Fibroblast of mammary gland (primary cell): ENCODE results near the gene HOXA7.
A peak's percentile ranks its signal among the peaks of the same experiment; 100 is the strongest.

Experiments used
- DNase-seq: peaks from one replicate; pipeline ENCODE4 v3.0.0-alpha.2; 2010; ENCODE audit warnings: low read depth
- H3K4me3 ChIP-seq: 2 replicates; pipeline ENCODE4 v1.5.1; 2011; ENCODE audit warnings: low read depth, mild to moderate bottlenecking, low read length, moderate library complexity; ENCODE audit not compliant: control insufficient read depth
- TF ChIP-seq, protein P1 (sequence below): conservative IDR thresholded peaks from 2 replicates; pipeline ENCODE4 v1.5.1; 2011; ENCODE audit warnings: low read depth, low read length, inconsistent platforms; ENCODE audit not compliant: control insufficient read depth, insufficient read depth

Gene HOXA7

DNA sequence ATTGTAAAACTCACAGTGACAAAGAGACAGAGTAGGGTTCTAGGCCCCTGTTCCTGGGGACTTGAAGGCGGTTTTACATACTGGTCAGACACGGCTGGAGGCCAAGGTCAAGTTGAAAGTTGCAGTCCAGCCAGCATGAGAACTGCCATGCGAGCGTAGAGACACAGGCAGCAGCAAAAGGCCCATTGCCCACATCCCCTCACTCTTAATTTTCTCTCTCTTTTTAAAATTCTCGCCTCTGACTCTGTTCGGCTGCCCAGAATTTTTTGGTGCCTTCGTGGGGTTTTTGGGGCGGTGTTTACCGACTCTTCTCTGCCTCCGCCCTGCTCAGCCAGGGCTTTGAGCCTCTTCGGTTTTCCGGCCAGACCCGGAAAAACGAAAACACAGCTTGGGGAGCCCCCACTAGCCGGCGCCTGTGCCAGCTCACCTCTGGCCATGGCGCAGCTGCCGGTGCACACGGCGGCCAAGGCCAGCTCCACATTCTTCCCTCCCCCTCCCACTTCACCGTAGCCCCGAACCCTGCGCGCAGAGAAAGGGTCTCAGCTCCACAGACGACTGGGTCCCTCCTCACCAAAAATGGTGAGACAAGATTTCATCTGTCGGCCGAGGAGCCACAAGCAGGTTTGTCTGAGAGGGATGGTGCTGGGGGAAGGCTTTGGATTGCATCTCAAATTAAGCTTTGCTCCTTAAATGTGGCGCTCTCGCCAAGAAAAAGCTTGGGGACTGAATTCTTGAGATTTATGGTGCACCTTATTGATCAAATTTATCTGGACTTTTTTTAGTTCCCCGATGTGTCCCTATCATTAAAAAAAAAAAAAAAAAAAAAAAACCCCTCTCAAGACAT, 45.8 kb upstream of the HOXA7 start:
- TF ChIP-seq, protein P1, sequence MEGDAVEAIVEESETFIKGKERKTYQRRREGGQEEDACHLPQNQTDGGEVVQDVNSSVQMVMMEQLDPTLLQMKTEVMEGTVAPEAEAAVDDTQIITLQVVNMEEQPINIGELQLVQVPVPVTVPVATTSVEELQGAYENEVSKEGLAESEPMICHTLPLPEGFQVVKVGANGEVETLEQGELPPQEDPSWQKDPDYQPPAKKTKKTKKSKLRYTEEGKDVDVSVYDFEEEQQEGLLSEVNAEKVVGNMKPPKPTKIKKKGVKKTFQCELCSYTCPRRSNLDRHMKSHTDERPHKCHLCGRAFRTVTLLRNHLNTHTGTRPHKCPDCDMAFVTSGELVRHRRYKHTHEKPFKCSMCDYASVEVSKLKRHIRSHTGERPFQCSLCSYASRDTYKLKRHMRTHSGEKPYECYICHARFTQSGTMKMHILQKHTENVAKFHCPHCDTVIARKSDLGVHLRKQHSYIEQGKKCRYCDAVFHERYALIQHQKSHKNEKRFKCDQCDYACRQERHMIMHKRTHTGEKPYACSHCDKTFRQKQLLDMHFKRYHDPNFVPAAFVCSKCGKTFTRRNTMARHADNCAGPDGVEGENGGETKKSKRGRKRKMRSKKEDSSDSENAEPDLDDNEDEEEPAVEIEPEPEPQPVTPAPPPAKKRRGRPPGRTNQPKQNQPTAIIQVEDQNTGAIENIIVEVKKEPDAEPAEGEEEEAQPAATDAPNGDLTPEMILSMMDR: no peak
- H3K4me3 ChIP-seq: no peak overlapping the region

DNA sequence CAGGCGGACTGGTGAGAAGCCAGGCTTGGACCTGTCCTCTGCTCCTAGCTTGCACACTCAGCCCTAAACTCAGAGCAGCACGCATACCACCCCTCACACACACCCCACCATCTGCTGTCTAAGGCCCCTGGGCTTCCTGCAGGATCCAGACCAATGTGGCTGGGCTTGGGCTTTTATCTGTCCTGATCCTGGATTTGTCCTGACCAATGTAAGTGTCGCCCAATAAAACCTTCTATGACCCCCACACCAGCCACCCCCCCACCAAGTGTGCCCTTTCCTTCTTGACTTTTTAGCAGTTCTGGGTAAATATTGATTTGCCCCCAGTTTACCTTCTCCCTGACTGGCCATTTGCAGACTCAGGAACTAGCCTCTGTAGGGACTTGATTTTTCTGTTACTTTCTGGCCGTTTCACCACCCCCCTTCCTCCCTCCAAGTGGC, 45.1 kb upstream of the HOXA7 start:
- no peak overlapping the region for H3K4me3 ChIP-seq
- DNase-seq: no peak

More for the DNA sequence above, 45.8 kb upstream of the HOXA7 start:
- no peak for DNase-seq

DNA sequence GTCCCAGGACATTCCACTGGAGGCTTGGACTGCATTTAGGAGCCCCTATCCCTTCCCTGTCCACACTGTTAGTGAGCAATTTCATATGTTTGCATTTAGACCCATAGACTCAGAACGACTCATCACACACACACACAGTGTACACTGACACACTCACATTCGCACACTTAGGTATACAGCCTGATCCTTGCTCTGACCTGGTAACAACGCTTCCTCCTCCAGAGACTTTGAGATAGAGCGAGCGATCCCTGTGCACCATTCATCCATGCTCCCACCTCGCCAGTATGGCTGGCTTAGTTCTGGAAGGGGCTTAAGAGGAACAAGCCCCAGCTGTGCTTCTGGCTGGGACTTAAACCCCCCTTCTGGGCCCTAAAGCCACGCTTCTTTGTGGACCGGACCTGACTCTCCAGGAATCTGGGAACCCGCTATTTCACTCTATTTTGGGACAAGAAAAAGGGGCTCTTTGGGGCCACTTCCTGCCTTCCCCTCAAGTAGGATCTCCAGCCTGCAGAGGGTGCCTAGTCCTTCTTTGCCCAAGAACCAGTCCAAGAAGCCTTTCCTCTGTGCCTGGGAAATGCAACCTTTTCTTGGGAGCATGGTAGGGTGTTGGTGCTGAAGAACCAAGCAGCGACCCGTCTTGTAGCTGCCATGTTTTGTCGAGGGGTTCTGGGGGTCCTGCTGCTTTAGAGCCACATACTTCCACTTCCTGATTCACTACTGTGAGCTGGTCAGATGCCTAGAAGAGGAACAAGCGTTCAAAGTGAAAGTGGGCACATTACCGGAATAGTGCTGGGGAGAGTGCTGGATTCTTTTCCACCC, 44.5 kb upstream of the HOXA7 start:
- TF ChIP-seq, protein P1: no peak
- no peak overlapping the region for H3K4me3 ChIP-seq
- DNase-seq: no peak

More for the DNA sequence above, 45.1 kb upstream of the HOXA7 start:
- TF ChIP-seq, protein P1: no peak

DNA sequence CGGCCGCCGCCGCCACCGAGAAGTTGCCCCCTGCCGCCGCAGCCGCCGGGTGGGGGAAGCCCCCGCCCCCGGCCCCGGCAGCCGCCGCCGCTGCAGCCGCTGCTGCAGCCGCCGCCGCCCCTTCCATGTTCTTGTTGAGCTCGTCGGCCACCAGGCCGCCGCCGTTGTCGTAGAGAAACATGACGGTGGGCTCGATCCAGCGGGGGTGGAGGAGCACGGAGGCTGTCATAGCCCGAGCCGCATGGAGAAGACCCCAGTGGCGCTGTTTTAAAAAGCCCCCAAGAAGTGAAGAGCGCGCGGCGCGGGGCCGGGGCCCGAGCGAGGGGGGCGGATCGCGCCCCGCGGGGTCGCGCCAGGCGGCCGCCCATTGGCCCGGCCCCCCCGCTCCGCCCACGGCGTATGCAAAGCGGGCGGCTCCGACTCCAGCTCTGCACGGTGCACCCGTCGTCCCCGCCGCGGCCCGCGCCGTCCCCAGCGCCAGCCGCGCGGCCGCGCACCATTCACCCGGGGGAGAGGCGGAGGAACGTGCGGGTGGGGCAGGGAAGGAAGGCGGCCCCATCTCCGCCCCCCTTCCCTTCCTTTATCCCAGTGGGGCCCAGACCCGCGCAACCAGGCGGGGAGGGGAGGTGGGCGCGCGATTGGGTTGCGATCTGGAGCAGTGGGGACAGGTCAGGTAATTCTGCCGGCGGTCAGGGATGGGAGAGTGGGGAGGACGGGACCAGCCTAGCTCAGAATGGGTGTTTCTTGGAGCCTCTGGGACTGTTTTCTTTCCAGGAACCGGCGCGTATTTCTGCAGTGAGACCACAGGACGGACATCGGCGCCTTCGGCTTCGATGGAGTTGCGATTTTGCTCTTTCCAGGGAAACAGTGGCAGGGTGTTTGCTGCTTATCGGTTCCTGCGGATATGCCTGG, 43.6 kb upstream of the HOXA7 start, which contains the start of gene HOXA13:
Gene HOXA13, minus strand, starts transcription at position 243 of the 912 bp plus-strand sequence. Its CDS starts 14 bp downstream, at position 229.
- H3K4me3 ChIP-seq: peak within 1 kb of the TSS; percentile 32
- DNase-seq: peak; percentile 17

DNA sequence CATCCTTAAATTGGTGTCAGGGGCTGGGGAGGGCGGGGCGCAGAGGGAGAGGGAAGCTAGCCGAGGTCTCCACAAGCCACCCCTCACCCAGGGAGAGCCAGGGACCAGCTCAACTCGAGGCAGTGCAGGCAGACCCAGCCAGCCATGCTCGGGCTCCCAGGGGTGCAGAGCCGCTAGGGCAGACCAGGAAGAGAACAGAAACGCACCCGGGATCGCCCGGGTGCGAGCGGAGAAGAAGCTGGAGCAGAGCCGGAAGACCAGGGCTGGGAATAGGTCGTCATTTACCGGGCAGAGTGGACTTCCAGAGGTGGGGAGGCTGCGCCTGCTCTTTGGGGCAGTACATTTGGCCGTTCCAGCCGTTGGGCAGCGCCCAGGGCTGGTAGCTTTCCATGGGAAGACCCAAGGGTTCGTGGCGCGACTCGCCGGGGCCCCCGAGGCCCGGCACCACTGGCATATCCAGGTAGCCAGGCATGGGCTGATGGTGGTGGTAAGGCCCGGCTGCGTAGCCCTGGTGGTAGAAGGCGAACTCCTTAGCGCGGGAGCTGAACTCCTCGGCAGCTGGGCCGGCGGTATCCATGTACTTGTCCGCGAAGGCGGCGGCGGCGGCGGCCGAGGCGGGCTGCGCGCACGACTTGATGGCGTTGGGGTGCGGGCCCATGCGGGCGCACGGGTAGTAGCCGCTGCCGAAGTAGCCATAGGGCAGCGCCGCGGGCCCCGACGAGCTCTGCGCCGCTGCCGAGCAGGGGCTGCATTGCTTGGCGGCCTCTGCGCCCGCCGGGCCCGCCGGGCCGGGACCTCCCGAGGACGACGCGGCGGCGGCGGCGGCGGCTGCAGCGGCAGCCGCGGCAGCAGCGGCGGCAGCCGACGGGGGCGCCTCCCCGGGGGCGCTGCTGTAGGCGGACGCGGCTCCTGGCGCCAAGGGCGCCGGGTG, 42.7 kb upstream of the HOXA7 start:
- DNase-seq: no peak
- H3K4me3 ChIP-seq: no peak overlapping the region
- TF ChIP-seq, protein P1: no peak

More for the DNA sequence above, 43.6 kb upstream of the HOXA7 start, which contains the start of gene HOXA13:
- TF ChIP-seq, protein P1: no peak
